H1 (cell line): ENCODE data around the gene PA2G4. TPM values are rescaled to one million over a fixed set of nuclear protein-coding genes. Genes with fewer than 3 reads are reported as not detected.

Experiments used
- CTCF ChIA-PET: fragments of 300-600 bp; sonication (Branson Sonifier 250); formaldehyde crosslinking; loops from one replicate; lab custom pipeline; 2021; ENCODE audit not compliant: partially characterized antibody; lab: Charles Lee
- POLR2A ChIA-PET: fragments of 300-600 bp; sonication (Branson Sonifier 250); formaldehyde crosslinking; loops from one replicate; lab custom pipeline; 2021; ENCODE audit warnings: inconsistent platforms; ENCODE audit not compliant: partially characterized antibody; lab: Charles Lee
- DNase-seq, 2 experiments: peaks; one replicate each; pipeline versions ENCODE4 v3.0.0 to v3.0.0-alpha.2; 2010 to 2022; ENCODE audit warnings: low spot score in 2 of 2, low read depth in 1 of 2, mixed read lengths in 1 of 2
- FAIRE-seq: peaks from 2 replicates; lab custom pipeline; 2011; peaks lifted over from hg19 to GRCh38; lab: Jason Lieb, UNC
- H2AFZ ChIP-seq: 2 replicates; pipeline ENCODE4 v1.8.1; 2012; ENCODE audit warnings: low read length, inconsistent platforms
- H2AK5ac ChIP-seq: 2 replicates; pipeline ENCODE4 v1.6.1; 2013; ENCODE audit warnings: low read depth, low read length
- H2BK120ac ChIP-seq: replicated peaks from 2 replicates; pipeline ENCODE3; 2013; ENCODE audit warnings: low read depth, low read length, inconsistent platforms
- H2BK12ac ChIP-seq: 2 replicates; pipeline ENCODE4 v1.6.1; 2013; ENCODE audit warnings: low read depth, low read length
- H2BK15ac ChIP-seq: 2 replicates; pipeline ENCODE4 v1.6.1; 2013; ENCODE audit warnings: low read length
- H2BK20ac ChIP-seq: 2 replicates; pipeline ENCODE4 v1.6.1; 2013; ENCODE audit warnings: low read length
- H2BK5ac ChIP-seq: 2 replicates; pipeline ENCODE4 v1.6.1; 2013; ENCODE audit warnings: low read depth, low read length
- H3K14ac ChIP-seq: 2 replicates; pipeline ENCODE4 v1.6.1; 2013; ENCODE audit warnings: inconsistent platforms; ENCODE audit not compliant: insufficient read length
- H3K18ac ChIP-seq: 2 replicates; pipeline ENCODE4 v1.6.1; 2013; ENCODE audit warnings: low read length; ENCODE audit errors: extremely low read depth
- H3K23ac ChIP-seq: 2 replicates; pipeline ENCODE4 v1.6.1; 2013; ENCODE audit warnings: inconsistent platforms; ENCODE audit not compliant: insufficient read length
- H3K23me2 ChIP-seq: 2 replicates; pipeline ENCODE4 v1.6.1; 2013; ENCODE audit warnings: low read depth, low read length
- H3K27ac ChIP-seq: 2 replicates; pipeline ENCODE4 v1.6.1; 2011; ENCODE audit warnings: low read depth, low read length, inconsistent platforms
- H3K27me3 ChIP-seq, 4 experiments: replicated peaks in 1 of 4; 1 replicate in 1 of 4; 2 replicates in 3 of 4; pipeline versions ENCODE4 v1.6.1 to v1.8.1; 2011 to 2013; ENCODE audit warnings: low read length in 3 of 4, mild to moderate bottlenecking in 3 of 4, inconsistent platforms in 2 of 4, mixed read lengths in 2 of 4, moderate library complexity in 1 of 4; ENCODE audit not compliant: control insufficient read depth in 3 of 4, insufficient read depth in 3 of 4; ENCODE audit errors: extremely low read depth in 1 of 4
- H3K36me3 ChIP-seq, 4 experiments: 2 replicates each; pipeline versions ENCODE4 v1.6.1 to v1.8.1; 2011 to 2013; ENCODE audit warnings: mild to moderate bottlenecking in 4 of 4, low read length in 3 of 4, moderate library complexity in 2 of 4, control low read depth in 1 of 4, inconsistent platforms in 1 of 4; ENCODE audit not compliant: insufficient read depth in 4 of 4, control insufficient read depth in 2 of 4
- H3K4ac ChIP-seq: replicated peaks from 2 replicates; pipeline ENCODE3; 2013; ENCODE audit warnings: low read length, low read depth, mixed read lengths, inconsistent platforms; ENCODE audit not compliant: insufficient read length
- H3K4me1 ChIP-seq, 4 experiments: replicated peaks in 1 of 4; 1 replicate in 1 of 4; 2 replicates in 3 of 4; pipeline versions ENCODE4 v1.6.1 to v1.8.1; 2011 to 2013; ENCODE audit warnings: low read length in 3 of 4, inconsistent platforms in 2 of 4, mixed read lengths in 1 of 4; ENCODE audit not compliant: insufficient read depth in 4 of 4, control insufficient read depth in 3 of 4
- H3K4me2 ChIP-seq, 2 experiments: 2 replicates each; pipeline versions ENCODE4 v1.6.1 to v1.8.1; 2011 to 2013; ENCODE audit warnings: low read depth in 2 of 2, low read length in 2 of 2, control low read depth in 1 of 2, inconsistent platforms in 1 of 2, mild to moderate bottlenecking in 1 of 2; ENCODE audit not compliant: insufficient read depth in 1 of 2
- H3K4me3 ChIP-seq, 4 experiments: fragments of 200-600, 300-600 bp in 1 of 4; sonication (generic), shearing (Covaris generic), sonication (Bioruptor Twin) in 1 of 4; 2 replicates each; pipeline versions ENCODE4 v1.5.1 to v1.8.1; 2011 to 2016; ENCODE audit warnings: low read length in 4 of 4, low read depth in 3 of 4, control low read depth in 2 of 4, inconsistent platforms in 2 of 4, mild to moderate bottlenecking in 2 of 4, mixed read lengths in 1 of 4, moderate library complexity in 1 of 4; ENCODE audit not compliant: insufficient read depth in 2 of 4; ENCODE audit errors: extremely low read depth in 1 of 4
- H3K56ac ChIP-seq: replicated peaks from 2 replicates; pipeline ENCODE3; 2013; ENCODE audit warnings: low read depth, mild to moderate bottlenecking, mixed read lengths, low read length, inconsistent platforms; ENCODE audit not compliant: insufficient read length
- H3K79me1 ChIP-seq: 2 replicates; pipeline ENCODE4 v1.6.1; 2013; ENCODE audit warnings: low read depth, low read length, control low read depth
- H3K79me2 ChIP-seq, 2 experiments: 2 replicates each; pipeline versions ENCODE4 v1.6.1 to v1.8.1; 2012 to 2013; ENCODE audit warnings: low read length in 2 of 2, mild to moderate bottlenecking in 2 of 2, inconsistent platforms in 1 of 2; ENCODE audit not compliant: insufficient read depth in 2 of 2, control insufficient read depth in 1 of 2
- H3K9ac ChIP-seq, 4 experiments: replicated peaks in 1 of 4; 1 replicate in 1 of 4; 2 replicates in 3 of 4; pipeline versions ENCODE4 v1.6.1 to v1.8.1; 2011 to 2013; ENCODE audit warnings: low read depth in 3 of 4, low read length in 3 of 4, control low read depth in 2 of 4, mild to moderate bottlenecking in 2 of 4, moderate library complexity in 2 of 4, inconsistent platforms in 1 of 4; ENCODE audit errors: extremely low read depth in 1 of 4
- H3K9me3 ChIP-seq, 2 experiments: 2 replicates each; pipeline versions ENCODE4 v1.6.1 to v1.8.1; 2012 to 2013; ENCODE audit warnings: mild to moderate bottlenecking in 2 of 2, moderate library complexity in 2 of 2, control low read depth in 1 of 2, inconsistent platforms in 1 of 2, low read depth in 1 of 2, low read length in 1 of 2, mixed read lengths in 1 of 2; ENCODE audit not compliant: insufficient read depth in 2 of 2
- H4K20me1 ChIP-seq, 2 experiments: replicated peaks in 1 of 2; 2 replicates each; pipeline versions ENCODE3 to v1.8.1; 2011 to 2013; ENCODE audit warnings: inconsistent platforms in 2 of 2, low read length in 2 of 2, mild to moderate bottlenecking in 1 of 2; ENCODE audit not compliant: insufficient read depth in 2 of 2, control insufficient read depth in 1 of 2
- H4K5ac ChIP-seq: 2 replicates; pipeline ENCODE4 v1.6.1; 2013; ENCODE audit warnings: low read length, low read depth, mixed read lengths, inconsistent platforms; ENCODE audit not compliant: insufficient read length
- H4K8ac ChIP-seq: 2 replicates; pipeline ENCODE4 v1.8.0; 2013; ENCODE audit warnings: mild to moderate bottlenecking, moderate library complexity, low read length, inconsistent platforms; ENCODE audit not compliant: insufficient read depth; ENCODE audit errors: extremely low read depth
- H4K91ac ChIP-seq: replicated peaks from 2 replicates; pipeline ENCODE3; 2013; ENCODE audit warnings: low read length, mixed read lengths, inconsistent platforms; ENCODE audit not compliant: insufficient read length
- ASH2L ChIP-seq: fragments of 200-600, 300-600 bp; sonication (generic); IDR thresholded peaks from one replicate; pipeline ENCODE4 v1.7.1; 2017; ENCODE audit warnings: low read length
- KDM1A ChIP-seq: fragments of 200-600, 300-600 bp; sonication (generic); IDR thresholded peaks from 2 replicates; pipeline ENCODE4 v1.7.1; 2016; ENCODE audit warnings: mild to moderate bottlenecking, low read length, borderline replicate concordance
- POU5F1 ChIP-seq: IDR thresholded peaks from 2 replicates; pipeline ENCODE4 v1.6.1; 2011; ENCODE audit warnings: low read depth, mild to moderate bottlenecking, low read length, moderate library complexity
- RAD21 ChIP-seq, 2 experiments: IDR thresholded peaks in 1 of 2; conservative IDR thresholded peaks in 1 of 2; 2 replicates each; pipeline ENCODE4 v1.6.1; 2011; ENCODE audit warnings: low read depth in 2 of 2, low read length in 2 of 2, improper control_type of control experiment in 1 of 2, inconsistent platforms in 1 of 2, mild to moderate bottlenecking in 1 of 2, moderate library complexity in 1 of 2
- WGBS, 2 experiments: shearing (Covaris generic) in 1 of 2; methylation state at CpG; one replicate each; pipeline versions ENCODE4 v1.1.6 to v1.1.7; 2013 to 2015; ENCODE audit warnings: low lambda C conversion rate in 2 of 2, mixed read lengths in 2 of 2, inconsistent platforms in 1 of 2, low coverage in 1 of 2, missing lambda C conversion rate in 1 of 2; ENCODE audit not compliant: insufficient replicate concordance in 2 of 2, insufficient coverage in 1 of 2, insufficient read length in 1 of 2; ENCODE audit errors: extremely low coverage in 1 of 2, missing lambda C conversion rate in 1 of 2; 5-methylcytosine and 5-hydroxymethylcytosine counted together
- polyA plus RNA-seq, 7 experiments: library from polyadenylated mRNA; depleted of rRNA in 3 of 7; stranded (reverse) in 5 of 7; unstranded in 2 of 7; fragments of >200 nt in 5 of 7; fragments of 200-250 nt in 2 of 7; gene quantifications; 1 replicate in 5 of 7; 2 replicates in 1 of 7; 4 replicates in 1 of 7; pipeline versions ENCODE4 v1.2.1 to v1.2.3, GENCODE V29; 2011 to 2013; ENCODE audit warnings: missing spikeins in 2 of 7, mixed read lengths in 2 of 7
- total RNA-seq: library from RNA; stranded (reverse); fragmentation: NEBNext Ultra II Directional; extraction: Animal tissue kit (Norgen Biotek cat#: 25700); gene quantifications from 2 replicates; pipeline ENCODE4 v1.2.1, GENCODE V29; 2021

PA2G4 gene
- total and polyA plus RNA-seq, 2 of the 8 experiments (the other 6 are each of a cell fraction or from before 2014, with no cell fraction given): 159 to 242 TPM

DNA sequence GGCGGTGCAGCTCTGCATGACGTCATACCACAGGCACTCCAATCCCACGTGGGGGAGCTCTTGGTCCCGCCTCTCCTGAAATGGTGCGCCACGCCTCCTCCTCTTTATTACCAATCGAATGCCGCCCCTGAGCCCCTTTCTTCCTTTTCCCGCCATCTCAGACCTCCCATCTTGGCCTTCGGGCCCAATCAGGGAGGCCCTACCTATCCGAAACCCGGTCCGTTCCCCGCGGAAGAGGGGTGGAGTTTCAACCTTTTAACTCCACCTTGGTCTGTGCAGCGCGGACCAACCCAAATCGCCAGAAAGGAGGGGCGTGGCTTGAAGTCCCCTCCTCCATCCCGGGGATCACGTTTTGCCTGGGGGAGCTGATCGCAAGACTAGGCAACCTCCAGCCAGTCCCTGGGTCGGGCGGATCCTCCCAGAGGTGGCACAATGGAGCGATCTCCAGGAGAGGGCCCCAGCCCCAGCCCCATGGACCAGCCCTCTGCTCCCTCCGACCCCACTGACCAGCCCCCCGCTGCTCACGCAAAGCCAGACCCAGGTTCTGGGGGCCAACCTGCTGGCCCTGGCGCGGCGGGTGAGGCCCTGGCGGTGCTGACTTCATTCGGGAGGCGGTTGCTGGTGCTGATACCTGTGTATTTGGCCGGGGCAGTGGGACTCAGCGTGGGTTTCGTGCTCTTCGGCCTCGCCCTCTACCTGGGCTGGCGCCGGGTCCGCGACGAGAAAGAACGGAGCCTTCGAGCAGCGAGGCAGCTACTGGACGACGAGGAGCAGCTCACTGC, 23.7 kb downstream of the PA2G4 start, which contains the start of gene ESYT1:
TSS of gene ESYT1 (plus strand) at position 380 of the 782 bp plus-strand sequence. CDS start at position 433, 53 bp downstream.
- Histone ChIP-seq H3K23ac (no peak within 1 kb of the TSS), H3K36me3 (peaks cover 11 to 27% (median 22%) of the 10 kb centered on the region in 4 experiments), H3K4ac (peak within 1 kb of the TSS; percentile 66), H4K8ac (peak within 1 kb of the TSS; percentile 96), H3K27me3 (no peaks in the 10 kb centered on the region), H3K4me1 (peaks cover 0 to 13% (median 5%) of the 10 kb centered on the region in 4 experiments; a peak in 5 of 7 replicates), H3K9ac (peak within 1 kb of the TSS; percentile 92 to 93 (median 92)), H3K4me3 (peak within 1 kb of the TSS; percentile 79 to 95 (median 90)), H3K79me2 (peaks cover 0 to 10% of the 10 kb centered on the region in 2 experiments; a peak in 1 of 4 replicates), H2BK20ac (no peak within 1 kb of the TSS), H3K27ac (peak within 1 kb of the TSS; percentile 88), H3K18ac (peak within 1 kb of the TSS; percentile 85; the same call in 1 of the 2 replicates), H3K9me3 (no peaks in the 10 kb centered on the region; a peak in 1 of 4 replicates), H2BK12ac (peak within 1 kb of the TSS; percentile 69; the same call in 1 of the 2 replicates), H3K56ac (peak within 1 kb of the TSS; percentile 63), H2BK5ac (peak within 1 kb of the TSS; percentile 90), H3K79me1 (no peaks in the 10 kb centered on the region), H4K20me1 (peaks cover 0 to 2% of the 10 kb centered on the region in 2 experiments), H2BK120ac (no peak within 1 kb of the TSS), H4K91ac (peak within 1 kb of the TSS; percentile 48), H3K14ac (peak within 1 kb of the TSS; percentile 20), H2AFZ (peak within 1 kb of the TSS; percentile 3; the same call in 1 of the 2 replicates), H3K23me2 (peaks cover 12% of the 10 kb centered on the region), H2AK5ac (peak within 1 kb of the TSS; percentile 89; the same call in 1 of the 2 replicates), H4K5ac (peak within 1 kb of the TSS; percentile 72), H3K4me2 (peak within 1 kb of the TSS; percentile 96 to 98), H2BK15ac (peak within 1 kb of the TSS; percentile 93)
- ChIA-PET POLR2A (interaction anchor here (0.5 to 5.3 kb wide), 18 partner anchors 8 to 138 kb away, joined by 3 to 161 read pairs (median 5); partner anchors contain the start of genes COQ10A, ERBB3, MYL6B and PA2G4), CTCF (interaction anchor here (0.5 to 5.4 kb wide), 17 partner anchors 9 to 1326 kb away, joined by 3 to 46 read pairs (median 5); partner anchors contain the start of genes RNF41, SMARCC2 and ZC3H10)
- WGBS, 2 experiments: 2% methylated on average over 46 of the region's 49 CpGs; no CpG with 5 or more reads in 1 of the 2 experiments
- FAIRE-seq (peak; percentile 60), DNase-seq (peak; percentile 97 to 100)
- TF ChIP-seq POU5F1: no peak
- TF ChIP-seq RAD21 (IDR thresholded peaks at IDR 0.05 in 1 of 2, conservative IDR thresholded peaks at IDR 0.05 in 1 of 2; ENCODE audit: low read depth in 2 of 2, low read length in 2 of 2): no peak; a peak in 1 of 4 replicates
- TF ChIP-seq KDM1A: no peak
- TF ChIP-seq ASH2L: no peak
